Liver (tissue), 9 donors: Measurements from ENCODE around the gene DYSF. TPM values are rescaled to one million over a fixed set of nuclear protein-coding genes. Genes with fewer than 3 reads are reported as not detected.

ENCODE experiments used
- DNase-seq: peaks from one replicate; pipeline ENCODE4 v3.0.0-alpha.2; 2017; ENCODE audit warnings: low spot score
- H3K27ac ChIP-seq, 2 donors: one replicate each; pipeline ENCODE4 v1.7.0; 2013; ENCODE audit warnings: inconsistent platforms in 2 of 2, low read length in 2 of 2, control low read depth in 1 of 2, low read depth in 1 of 2, mild to moderate bottlenecking in 1 of 2
- H3K27me3 ChIP-seq, 4 donors: one replicate each; pipeline versions ENCODE4 v1.6.1 to v1.7.0; 2013; ENCODE audit warnings: low read length in 3 of 4, inconsistent platforms in 1 of 4, mild to moderate bottlenecking in 1 of 4, moderate library complexity in 1 of 4; ENCODE audit not compliant: control insufficient read depth in 4 of 4, insufficient read depth in 4 of 4
- H3K36me3 ChIP-seq, 4 donors: one replicate each; pipeline versions ENCODE4 v1.6.1 to v1.7.0; 2013; ENCODE audit warnings: low read length in 3 of 4, mild to moderate bottlenecking in 3 of 4, low read depth in 1 of 4, moderate library complexity in 1 of 4; ENCODE audit not compliant: control insufficient read depth in 4 of 4, insufficient read depth in 3 of 4
- H3K4me1 ChIP-seq, 4 donors: one replicate each; pipeline versions ENCODE4 v1.6.1 to v1.7.0; 2013; ENCODE audit warnings: low read length in 3 of 4, mild to moderate bottlenecking in 3 of 4, moderate library complexity in 1 of 4; ENCODE audit not compliant: control insufficient read depth in 4 of 4, insufficient read depth in 4 of 4
- H3K4me3 ChIP-seq, 3 donors: one replicate each; pipeline versions ENCODE4 v1.6.1 to v1.7.0; 2013; ENCODE audit warnings: low read length in 3 of 3, control low read depth in 1 of 3, low read depth in 1 of 3, mild to moderate bottlenecking in 1 of 3
- H3K9ac ChIP-seq, 2 donors: one replicate each; pipeline ENCODE4 v1.7.0; 2013; ENCODE audit warnings: low read length in 2 of 2, mild to moderate bottlenecking in 2 of 2, moderate library complexity in 2 of 2, control low read depth in 1 of 2, low read depth in 1 of 2
- H3K9me3 ChIP-seq, 4 donors: one replicate each; pipeline versions ENCODE4 v1.6.1 to v1.7.0; 2013; ENCODE audit warnings: low read length in 3 of 4; ENCODE audit not compliant: control insufficient read depth in 4 of 4
- EGR1 ChIP-seq, 2 donors: IDR thresholded peaks; 2 replicates each; pipeline ENCODE4 v1.6.1; 2016 to 2018; ENCODE audit warnings: antibody characterized with exemption in 2 of 2, low read depth in 2 of 2
- FOXA2 ChIP-seq: IDR thresholded peaks from 2 replicates; pipeline ENCODE4 v1.6.1; 2016; ENCODE audit warnings: antibody characterized with exemption
- GABPA ChIP-seq, 2 donors: IDR thresholded peaks in 1 of 2; conservative IDR thresholded peaks in 1 of 2; 2 replicates each; pipeline ENCODE4 v1.6.1; 2016; ENCODE audit warnings: antibody characterized with exemption in 2 of 2, mild to moderate bottlenecking in 1 of 2, moderate library complexity in 1 of 2
- HNF4A ChIP-seq, 2 donors: conservative IDR thresholded peaks; 2 replicates each; pipeline ENCODE4 v1.6.1; 2016; ENCODE audit warnings: antibody characterized with exemption in 2 of 2, mild to moderate bottlenecking in 2 of 2
- HNF4G ChIP-seq: IDR thresholded peaks from 2 replicates; pipeline ENCODE4 v1.6.1; 2016; ENCODE audit warnings: antibody characterized with exemption
- JUND ChIP-seq, 2 donors: IDR thresholded peaks; 2 replicates each; pipeline ENCODE4 v1.6.1; 2016; ENCODE audit warnings: antibody characterized with exemption in 2 of 2
- MAX ChIP-seq: IDR thresholded peaks from 2 replicates; pipeline ENCODE4 v1.6.1; 2016; ENCODE audit warnings: antibody characterized with exemption
- NR2F2 ChIP-seq: IDR thresholded peaks from 2 replicates; pipeline ENCODE4 v1.6.1; 2016; ENCODE audit warnings: antibody characterized with exemption
- RAD21 ChIP-seq, 2 donors: IDR thresholded peaks; 2 replicates each; pipeline ENCODE4 v1.6.1; 2016; ENCODE audit warnings: antibody characterized with exemption in 2 of 2, mild to moderate bottlenecking in 2 of 2
- RXRA ChIP-seq, 2 donors: IDR thresholded peaks; 2 replicates each; pipeline ENCODE4 v1.6.1; 2017 to 2018; ENCODE audit warnings: antibody characterized with exemption in 2 of 2, mild to moderate bottlenecking in 1 of 2
- SP1 ChIP-seq: IDR thresholded peaks from 2 replicates; pipeline ENCODE4 v1.6.1; 2018; ENCODE audit warnings: antibody characterized with exemption, mild to moderate bottlenecking
- YY1 ChIP-seq: IDR thresholded peaks from 2 replicates; pipeline ENCODE4 v1.6.1; 2016; ENCODE audit warnings: antibody characterized with exemption, mild to moderate bottlenecking
- WGBS: extraction: QIAGEN DNeasy Blood & Tissue Kit; methylation state at CpG from one replicate; pipeline ENCODE4 v1.1.7; 2013; 5-methylcytosine and 5-hydroxymethylcytosine counted together
- polyA plus RNA-seq, 2 donors: library from polyadenylated mRNA; stranded (reverse) in 1 of 2; unstranded in 1 of 2; fragments of 200-250 nt in 1 of 2; fragments of >200 nt in 1 of 2; fragmentation: Nextera tagmentation in 1 of 2; extraction: Ambion mirVana in 1 of 2; gene quantifications; one replicate each; pipeline versions ENCODE4 v1.2.1 to v1.2.3, GENCODE V29; 2013 to 2015
- total RNA-seq, 2 donors: library from RNA; depleted of rRNA; stranded (reverse); fragments of >200 nt; gene quantifications; one replicate each; pipeline ENCODE4 v1.2.3, GENCODE V29; 2014
- TF ChIP-seq, protein P1 (sequence below): fragments of 150-350 bp; IDR thresholded peaks from 2 replicates; pipeline ENCODE4 v1.5.1; 2017; ENCODE audit warnings: improper control_type of control experiment, low read depth, low read length; ENCODE audit not compliant: missing input control
- TF ChIP-seq, protein P2 (sequence below): IDR thresholded peaks from 2 replicates; pipeline ENCODE4 v1.6.1; 2016; ENCODE audit warnings: antibody characterized with exemption
- donor health status: healthy.
- donor health status: healthy.
- donor health status: healthy.
- donor health status: healthy.
- donor health status: healthy.

The DYSF gene
- total and polyA plus RNA-seq, 4 donors: 8.5 to 20.8 (median 13.6) TPM

- H3K9me3 ChIP-seq: no peaks in the 10 kb centered on the region
- no peak overlapping the region for H3K9ac ChIP-seq
- H3K27me3 ChIP-seq: no peaks in the 10 kb centered on the region
- no peak for TF ChIP-seq MAX
- no peak for TF ChIP-seq JUND (IDR thresholded peaks at IDR 0.05)
- TF ChIP-seq HNF4G: no peak
- TF ChIP-seq FOXA2: no peak
- TF ChIP-seq, protein P1, sequence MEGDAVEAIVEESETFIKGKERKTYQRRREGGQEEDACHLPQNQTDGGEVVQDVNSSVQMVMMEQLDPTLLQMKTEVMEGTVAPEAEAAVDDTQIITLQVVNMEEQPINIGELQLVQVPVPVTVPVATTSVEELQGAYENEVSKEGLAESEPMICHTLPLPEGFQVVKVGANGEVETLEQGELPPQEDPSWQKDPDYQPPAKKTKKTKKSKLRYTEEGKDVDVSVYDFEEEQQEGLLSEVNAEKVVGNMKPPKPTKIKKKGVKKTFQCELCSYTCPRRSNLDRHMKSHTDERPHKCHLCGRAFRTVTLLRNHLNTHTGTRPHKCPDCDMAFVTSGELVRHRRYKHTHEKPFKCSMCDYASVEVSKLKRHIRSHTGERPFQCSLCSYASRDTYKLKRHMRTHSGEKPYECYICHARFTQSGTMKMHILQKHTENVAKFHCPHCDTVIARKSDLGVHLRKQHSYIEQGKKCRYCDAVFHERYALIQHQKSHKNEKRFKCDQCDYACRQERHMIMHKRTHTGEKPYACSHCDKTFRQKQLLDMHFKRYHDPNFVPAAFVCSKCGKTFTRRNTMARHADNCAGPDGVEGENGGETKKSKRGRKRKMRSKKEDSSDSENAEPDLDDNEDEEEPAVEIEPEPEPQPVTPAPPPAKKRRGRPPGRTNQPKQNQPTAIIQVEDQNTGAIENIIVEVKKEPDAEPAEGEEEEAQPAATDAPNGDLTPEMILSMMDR: no peak
- no peak for TF ChIP-seq EGR1 (IDR thresholded peaks at IDR 0.05; ENCODE audit: low read depth in 2 of 2)
- no peak for TF ChIP-seq GABPA (IDR thresholded peaks at IDR 0.05 in 1 of 2, conservative IDR thresholded peaks at IDR 0.05 in 1 of 2)
- DNase-seq: peak; percentile 30
- H3K4me1 ChIP-seq: peaks cover 0 to 3% (median 0%) of the 10 kb centered on the region in 4 donors
- H3K36me3 ChIP-seq: peaks cover 0 to 13% (median 2%) of the 10 kb centered on the region in 4 donors
- H3K4me3 ChIP-seq: no peak overlapping the region
- no peak overlapping the region for H3K27ac ChIP-seq
- 90% methylated on average over 8 of the region's 8 CpGs for WGBS
These were observed 160.9 kb downstream of the DYSF start for GRCh38 chr2:71613953-71614925.

DNA sequence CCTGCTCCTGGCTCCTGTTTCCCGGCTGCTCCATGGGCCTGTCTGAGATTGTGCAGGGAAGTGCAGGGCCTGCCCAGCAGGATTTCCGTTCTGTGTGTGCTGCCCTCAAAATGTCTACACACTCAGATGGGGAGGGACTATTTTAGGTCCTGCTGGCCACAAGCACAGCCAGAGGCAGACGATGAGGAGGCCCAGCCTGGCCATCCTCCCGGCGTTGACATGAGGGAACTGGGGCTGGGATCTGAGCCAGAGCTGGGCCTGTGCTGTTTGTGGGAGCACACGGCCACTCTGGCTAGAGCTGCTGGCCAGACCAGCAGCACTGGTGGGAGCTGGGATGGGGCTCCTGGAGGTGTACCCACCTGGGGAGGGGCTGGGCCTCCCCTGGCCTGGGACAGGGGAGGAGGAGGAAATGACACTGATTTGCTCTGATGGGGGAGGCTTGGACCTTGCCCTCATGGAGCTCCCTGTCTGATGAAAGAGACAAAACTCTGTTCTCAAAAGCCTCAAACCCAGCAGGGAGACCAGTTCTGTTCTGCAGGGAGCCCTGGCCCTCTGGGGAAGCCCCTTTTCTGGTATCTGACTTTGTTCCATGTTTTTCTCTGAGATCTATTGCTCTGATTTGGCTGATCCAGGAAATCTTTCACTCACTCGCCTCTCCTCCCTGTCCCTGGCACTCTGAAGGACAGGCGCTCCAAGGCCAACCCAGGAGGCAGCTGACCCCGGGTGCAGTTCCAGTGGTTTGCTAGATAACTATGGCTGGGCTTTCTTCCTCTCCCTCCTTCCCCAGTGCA, 161.8 kb downstream of the DYSF start:
- Histone ChIP-seq H3K9ac (no peak overlapping the region), H3K4me1 (peaks cover 0 to 3% (median 0%) of the 10 kb centered on the region in 4 donors), H3K36me3 (peaks cover 0 to 13% (median 2%) of the 10 kb centered on the region in 4 donors), H3K27me3 (no peaks in the 10 kb centered on the region), H3K9me3 (no peaks in the 10 kb centered on the region), H3K4me3 (no peak overlapping the region), H3K27ac (peak overlapping the region in 1 of 2 donors; percentile 13)
- WGBS: 61% methylated on average over 9 of the region's 9 CpGs
- TF ChIP-seq NR2F2 (peak; percentile 54), YY1 (no peak), HNF4A (conservative IDR thresholded peaks at IDR 0.05) (peak; percentile 63 to 70), RXRA (IDR thresholded peaks at IDR 0.05) (peak in 1 of 2 donors; percentile 16), RAD21 (IDR thresholded peaks at IDR 0.05) (peak in 1 of 2 donors; percentile 61), HNF4G (peak; percentile 23), SP1 (peak; percentile 26)
- TF ChIP-seq, protein P2, sequence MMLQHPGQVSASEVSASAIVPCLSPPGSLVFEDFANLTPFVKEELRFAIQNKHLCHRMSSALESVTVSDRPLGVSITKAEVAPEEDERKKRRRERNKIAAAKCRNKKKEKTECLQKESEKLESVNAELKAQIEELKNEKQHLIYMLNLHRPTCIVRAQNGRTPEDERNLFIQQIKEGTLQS: no peak
- peak; percentile 31 for DNase-seq
